ENCODE data around the gene FGD6.

FGD6 gene

DNA sequence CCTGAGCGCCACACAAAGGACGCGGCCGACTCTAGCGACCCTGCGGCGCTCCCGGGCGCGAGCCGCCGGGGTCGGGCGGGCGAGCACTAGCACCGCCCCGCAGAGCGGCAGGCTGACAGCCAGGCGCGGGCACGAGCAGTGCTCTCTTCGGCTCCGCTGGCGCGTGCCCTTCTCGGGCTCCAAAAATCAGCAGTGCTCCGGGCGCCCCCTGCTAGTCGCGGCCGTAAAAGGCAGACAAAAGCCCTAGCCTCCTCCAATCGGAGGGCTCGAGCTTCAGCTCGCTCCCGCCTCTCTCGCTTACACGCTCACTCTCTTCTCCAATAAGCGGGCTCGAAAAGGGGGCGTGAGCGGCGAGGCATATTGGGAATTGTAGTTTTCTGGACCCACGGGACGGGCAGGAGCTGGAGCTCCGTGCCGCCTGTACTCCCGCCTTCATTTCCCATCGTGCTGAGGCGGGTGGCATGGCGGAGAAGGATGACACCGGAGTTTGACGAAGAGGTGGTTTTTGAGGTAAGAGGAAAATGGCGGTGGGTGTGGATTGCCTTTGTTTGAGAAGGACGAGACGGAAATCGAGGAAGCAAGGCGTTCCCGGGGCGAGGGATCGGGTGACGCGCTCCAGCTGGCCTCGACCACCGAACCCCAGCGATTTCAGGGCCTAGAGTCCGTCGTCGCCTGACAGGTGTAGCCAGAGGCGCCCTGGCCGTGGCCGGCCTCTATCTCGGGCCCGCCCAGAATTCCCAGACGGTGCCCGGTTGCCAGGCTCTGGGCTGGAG, at the start of gene FGD6, which contains the start of gene VEZT:
FGD6 (minus strand) TSS at position 91 of the 773 bp plus-strand sequence. CDS start 227 bp downstream, outside the sequence.
VEZT (plus strand) TSS at position 431 of the 773 bp plus-strand sequence; CDS start at position 475, 44 bp downstream.
- peak; percentile 68 for TF ChIP-seq CTCF (IDR thresholded peaks at IDR 0.05; ENCODE audit: control extremely low read depth, extremely low read depth, low read depth, missing control alignments)

DNA sequence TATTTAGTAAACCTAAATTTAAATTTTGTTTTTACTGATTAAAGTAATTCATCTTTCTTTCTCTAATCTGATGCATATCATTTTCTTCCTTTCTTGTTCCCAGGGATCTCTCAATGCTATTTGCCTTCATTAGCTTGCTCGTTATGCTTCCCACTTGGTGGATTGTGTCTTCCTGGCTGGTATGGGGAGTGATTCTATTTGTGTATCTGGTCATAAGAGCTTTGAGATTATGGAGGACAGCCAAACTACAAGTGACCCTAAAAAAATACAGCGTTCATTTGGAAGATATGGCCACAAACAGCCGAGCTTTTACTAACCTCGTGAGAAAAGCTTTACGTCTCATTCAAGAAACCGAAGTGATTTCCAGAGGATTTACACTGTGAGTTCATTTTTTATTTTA, 49.0 kb upstream of the FGD6 start:
- ChIA-PET POLR2A (no interaction called here), CTCF (interaction anchor here (0.7 to 1.4 kb wide), 6 partner anchors 10 to 149 kb away, joined by 3 to 6 read pairs (median 3); partner anchors contain the start of genes FGD6 and VEZT)
- no peak for DNase-seq (ENCODE audit: extremely low spot score)
- TF ChIP-seq CTCF (IDR thresholded peaks at IDR 0.05; ENCODE audit: control extremely low read depth, extremely low read depth, low read depth, missing control alignments): no peak

More for the DNA sequence above, at the start of gene FGD6, which contains the start of gene VEZT:
- ChIA-PET CTCF (interaction anchor here (0.7 to 3.7 kb wide), 32 partner anchors 8 to 454 kb away, joined by 3 to 33 read pairs (median 4); partner anchors contain the start of gene NR2C1), POLR2A (interaction anchor here (0.5 to 0.9 kb wide), 4 partner anchors 8 to 68 kb away, joined by 3 read pairs; no protein-coding TSS in a partner anchor)
- DNase-seq (ENCODE audit: extremely low spot score): peak; percentile 95

- no peak for TF ChIP-seq CTCF (IDR thresholded peaks at IDR 0.05; ENCODE audit: control extremely low read depth, extremely low read depth, low read depth, missing control alignments)
- CTCF ChIA-PET: interaction anchor here (0.7 to 1.4 kb wide), 6 partner anchors 10 to 149 kb away, joined by 3 to 6 read pairs (median 3); partner anchors contain the start of genes FGD6 and VEZT
- POLR2A ChIA-PET: no interaction called here
- DNase-seq (ENCODE audit: extremely low spot score): no peak
Measured at GRCh38 chr12:95265765-95266164, 48.5 kb upstream of the FGD6 start.

DNA sequence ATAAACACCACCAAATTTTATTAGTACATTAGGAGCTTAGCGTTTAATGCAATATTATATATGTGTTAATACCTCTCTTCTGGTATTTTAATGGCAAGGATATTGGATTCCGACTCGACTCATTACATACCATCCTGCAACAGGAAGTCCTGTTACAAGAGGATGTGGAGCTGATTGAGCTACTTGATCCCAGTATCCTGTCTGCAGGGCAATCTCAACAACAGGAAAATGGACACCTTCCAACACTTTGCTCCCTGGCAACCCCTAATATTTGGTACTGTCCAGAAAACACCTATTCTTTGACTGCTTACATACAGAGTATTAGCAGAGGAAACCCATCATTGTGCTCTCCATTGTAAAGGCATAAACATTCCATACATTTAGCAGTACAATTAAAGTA, 45.5 kb upstream of the FGD6 start:
- POLR2A ChIA-PET: no interaction called here
- CTCF ChIA-PET: interaction anchor here (1.0 to 2.0 kb wide), 4 partner anchors 9 to 272 kb away, joined by 3 to 5 read pairs (median 4); no protein-coding TSS in a partner anchor
- no peak for TF ChIP-seq CTCF (IDR thresholded peaks at IDR 0.05; ENCODE audit: control extremely low read depth, extremely low read depth, low read depth, missing control alignments)
- DNase-seq (ENCODE audit: extremely low spot score): no peak

GRCh38 chr12:95261109-95261508, 43.8 kb upstream of the FGD6 start:
- no peak for TF ChIP-seq CTCF (IDR thresholded peaks at IDR 0.05; ENCODE audit: control extremely low read depth, extremely low read depth, low read depth, missing control alignments)
- DNase-seq (ENCODE audit: extremely low spot score): no peak
- CTCF ChIA-PET: no interaction called here
- POLR2A ChIA-PET: interaction anchor here (0.6 kb wide), 1 partner anchor 1198 kb away, joined by 5 read pairs; no protein-coding TSS in a partner anchor

DNA sequence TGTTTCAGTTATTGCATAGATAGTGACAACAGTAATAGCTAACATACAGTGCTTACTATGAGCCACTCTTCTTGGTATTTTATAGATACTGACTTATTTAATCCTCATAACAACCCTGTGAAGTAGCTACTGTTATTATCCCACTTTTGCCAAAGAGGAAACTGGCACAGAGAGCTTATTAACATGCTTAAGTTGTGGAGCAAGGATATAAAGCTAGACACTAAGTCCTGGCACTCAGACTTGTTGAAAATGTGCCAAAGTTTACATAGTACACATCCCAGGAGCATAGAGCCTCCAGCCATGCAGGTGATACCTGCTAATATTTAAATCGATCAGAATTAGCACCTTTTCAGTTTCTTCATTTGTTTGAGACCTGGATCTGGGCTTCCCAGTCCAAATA, 42.1 kb upstream of the FGD6 start:
- POLR2A ChIA-PET: no interaction called here

More for the DNA sequence above, 42.1 kb upstream of the FGD6 start:
- CTCF ChIA-PET: interaction anchor here (0.7 to 1.9 kb wide), 5 partner anchors 9 to 143 kb away, joined by 3 to 4 read pairs (median 4); no protein-coding TSS in a partner anchor
- no peak for DNase-seq (ENCODE audit: extremely low spot score)
- no peak for TF ChIP-seq CTCF (IDR thresholded peaks at IDR 0.05; ENCODE audit: control extremely low read depth, extremely low read depth, low read depth, missing control alignments)
